ENCODE results near the gene CHID1.

The CHID1 gene

DNA sequence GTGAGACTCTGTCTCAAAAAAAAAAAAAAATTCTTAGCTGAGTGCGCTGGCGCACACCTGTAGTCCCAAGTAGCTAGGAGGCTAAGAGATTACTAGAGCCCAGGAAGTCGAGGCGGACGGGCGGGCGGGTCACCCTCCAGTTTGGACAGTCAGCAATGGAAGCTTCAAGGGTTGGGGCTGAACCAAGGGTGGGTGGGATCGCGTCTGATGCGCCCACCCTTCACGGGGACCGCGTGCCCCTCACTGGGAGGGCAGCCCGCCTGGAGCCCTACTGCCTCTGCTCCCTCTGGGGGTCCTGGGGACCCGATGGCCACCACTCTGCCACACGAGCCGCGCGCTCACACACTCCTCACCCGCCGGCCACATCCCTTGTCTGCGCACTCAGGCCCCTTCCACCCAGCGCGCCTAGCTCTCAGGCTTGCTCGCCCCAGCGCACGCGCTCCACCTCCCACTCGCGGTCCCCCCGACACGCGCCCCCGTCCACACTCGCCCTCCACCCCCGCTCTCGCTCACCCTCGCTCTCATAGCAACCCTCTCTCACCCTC, 494 bp downstream of the CHID1 start:
- no peak for DNase-seq (ENCODE audit: low read depth in 2 of 2)

DNA sequence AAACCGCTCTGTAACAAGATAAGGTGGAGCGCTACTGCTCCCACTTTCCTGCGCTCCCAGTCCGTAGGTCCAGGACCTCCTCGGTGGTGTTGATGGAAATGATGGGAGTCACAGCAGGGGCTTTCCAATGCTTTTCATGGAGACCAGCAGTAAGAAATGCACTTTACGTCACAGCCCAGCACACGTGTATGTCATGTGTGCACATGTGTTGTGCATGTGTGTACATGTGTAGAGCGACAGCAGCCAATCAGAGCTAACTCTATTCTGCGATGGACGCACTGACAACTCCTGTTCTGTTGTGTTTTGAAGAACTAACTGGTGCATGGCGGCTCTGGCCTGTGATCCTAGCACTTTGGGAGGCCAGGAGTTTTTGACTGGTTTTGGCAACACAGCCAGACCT, 1.2 kb downstream of the CHID1 start:
- no peak for DNase-seq (ENCODE audit: low read depth in 2 of 2)

DNA sequence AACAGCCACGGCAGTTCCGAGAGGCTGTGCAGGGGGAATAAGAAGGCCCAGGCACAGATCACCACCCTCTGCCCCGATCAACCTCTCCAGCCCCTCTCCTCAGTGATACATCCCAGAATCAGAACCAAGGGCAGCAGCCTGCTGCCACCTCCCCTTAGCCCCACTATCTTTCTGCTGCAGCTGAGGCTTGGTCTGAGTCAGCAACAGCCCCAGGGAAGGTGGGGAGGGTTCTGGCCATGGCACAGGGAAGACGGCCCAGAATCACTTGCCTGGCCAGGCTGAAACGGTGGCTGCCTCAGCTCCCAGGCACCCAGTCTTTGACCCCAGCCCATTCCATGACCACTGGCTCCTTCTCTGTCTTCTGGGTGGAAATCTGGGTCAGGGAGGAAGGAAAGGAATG, 2.3 kb downstream of the CHID1 start:
- DNase-seq (ENCODE audit: low read depth in 2 of 2): no peak

DNA sequence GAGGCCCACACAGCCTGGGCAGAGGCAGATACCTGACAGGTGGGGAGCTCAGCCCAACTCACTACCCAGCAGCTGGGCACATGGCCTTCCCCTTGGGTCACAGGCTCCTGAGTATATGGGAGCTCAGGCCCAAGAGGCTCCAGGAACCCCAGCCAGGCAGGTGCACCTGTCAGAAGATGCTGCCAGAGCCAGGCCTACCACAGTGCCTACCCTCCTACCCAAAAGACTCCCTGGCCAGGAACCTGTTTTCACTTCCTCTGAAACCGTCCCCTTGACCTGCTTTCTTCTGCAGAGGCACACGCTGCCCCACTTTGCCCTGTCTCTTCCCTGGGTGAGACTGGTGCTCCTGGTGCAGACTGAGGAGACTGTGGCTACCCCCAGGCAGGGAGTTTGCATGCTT, 2.9 kb downstream of the CHID1 start:
- no peak for DNase-seq (ENCODE audit: low read depth in 2 of 2)

DNA sequence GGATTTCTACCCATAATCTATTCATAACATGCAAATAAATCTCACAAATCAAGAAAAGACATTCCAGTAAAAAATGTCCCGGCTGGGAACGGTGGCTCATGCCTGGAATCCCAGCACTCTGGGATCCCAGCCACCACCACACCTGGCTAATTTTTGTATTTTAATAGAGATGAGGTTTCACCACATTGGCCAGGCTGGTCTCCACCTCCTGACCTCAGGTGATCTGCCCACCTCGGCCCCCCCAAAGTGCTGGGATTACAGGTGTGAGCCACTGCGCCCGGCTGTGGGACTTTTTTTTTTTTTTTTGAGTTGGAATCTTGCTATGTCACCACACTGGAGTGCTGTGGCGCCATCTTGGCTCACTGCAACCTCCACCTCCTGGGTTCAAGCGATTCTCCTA, 4.7 kb downstream of the CHID1 start:
- no peak for DNase-seq (ENCODE audit: low read depth in 2 of 2)

DNA sequence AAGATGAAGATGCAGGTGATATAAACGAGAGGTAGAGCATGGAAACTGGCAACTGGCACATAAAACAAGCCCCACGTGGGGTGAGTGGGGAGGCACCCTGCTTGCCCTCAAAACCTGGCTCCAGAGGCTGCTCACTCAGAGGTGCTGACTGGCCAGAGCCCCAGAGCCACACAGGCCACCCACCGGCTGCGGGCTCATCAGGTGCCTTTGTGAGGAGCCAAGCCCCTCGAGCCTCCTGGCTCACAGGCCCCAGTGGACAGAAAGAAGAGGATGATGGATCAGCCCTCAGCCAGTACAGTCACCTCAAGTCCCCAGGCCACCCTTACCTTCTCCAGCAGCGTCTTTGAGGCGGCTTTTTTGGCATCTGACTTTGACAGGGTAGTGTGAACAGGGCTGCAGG, 6.2 kb downstream of the CHID1 start:
- DNase-seq (ENCODE audit: low read depth in 2 of 2): no peak

DNA sequence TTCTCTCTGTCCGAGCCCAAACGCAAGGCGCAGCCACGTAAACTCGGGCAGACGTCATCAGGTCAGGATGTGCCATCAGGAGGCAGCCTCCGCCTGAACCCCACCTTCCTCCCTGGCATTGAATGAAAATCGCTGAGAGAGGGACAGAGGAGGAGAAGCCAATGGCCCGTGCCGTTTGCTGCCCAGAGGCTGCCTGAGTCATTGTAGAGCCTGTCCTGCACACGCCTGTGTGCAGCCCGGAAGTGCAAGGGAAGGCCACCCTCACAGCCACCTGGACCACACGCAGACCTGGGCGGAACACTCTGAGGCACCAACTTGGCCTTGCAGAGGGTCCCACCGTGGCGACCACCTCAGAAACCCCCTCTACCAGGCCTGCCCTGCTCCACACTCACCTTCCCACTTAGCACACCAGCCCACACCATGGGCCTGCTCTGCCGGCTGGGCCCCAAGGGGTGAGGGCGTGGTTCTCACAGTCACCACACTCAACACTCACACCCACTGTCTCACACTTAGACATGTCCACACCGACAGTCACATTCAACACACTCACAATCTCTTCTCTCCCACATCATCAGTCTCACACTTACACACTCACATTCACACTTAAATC, 9.1 kb downstream of the CHID1 start:
- no peak for DNase-seq (ENCODE audit: low read depth in 2 of 2)

DNA sequence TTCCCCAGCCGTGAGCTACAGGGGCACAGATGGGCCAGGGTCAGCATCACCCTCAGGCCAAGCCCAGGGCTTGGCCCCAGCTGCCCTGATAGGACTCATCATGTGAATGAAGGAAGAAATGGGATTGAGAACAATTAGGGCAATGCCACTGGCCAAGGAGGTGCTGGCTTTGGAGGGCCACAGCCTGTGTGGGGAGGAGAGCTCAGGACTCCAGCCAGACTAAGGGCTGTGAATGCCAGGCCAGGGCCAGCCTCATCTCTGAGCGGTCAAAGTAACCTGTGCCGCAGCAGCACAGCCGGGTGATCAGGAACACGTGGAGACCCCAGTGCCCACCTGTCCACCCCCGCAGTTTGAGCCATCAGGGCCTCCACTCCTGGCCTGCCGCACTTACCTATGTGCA, 10.1 kb downstream of the CHID1 start:
- DNase-seq (ENCODE audit: low read depth in 2 of 2): no peak

DNA sequence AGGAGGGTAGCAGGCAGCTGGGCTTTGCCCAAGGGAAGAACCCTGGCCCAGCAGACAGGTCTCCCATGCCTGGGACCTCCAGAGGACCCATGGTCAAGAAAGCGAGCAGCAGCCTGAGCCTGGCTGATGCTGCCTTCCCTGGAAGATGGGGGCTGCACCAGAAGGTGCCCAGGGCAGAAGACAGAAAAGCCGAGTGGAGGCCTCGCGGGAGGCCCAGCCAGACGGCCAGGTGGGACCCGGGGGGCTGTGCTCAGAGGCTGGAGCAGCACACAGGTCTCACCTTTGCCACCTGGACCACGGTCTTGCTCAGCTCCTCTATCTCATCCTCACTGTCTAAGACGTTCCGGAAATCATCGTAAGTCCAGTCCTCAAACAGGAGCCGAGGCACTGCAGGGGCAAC, 10.9 kb downstream of the CHID1 start:
- no peak for DNase-seq (ENCODE audit: low read depth in 2 of 2)

DNA sequence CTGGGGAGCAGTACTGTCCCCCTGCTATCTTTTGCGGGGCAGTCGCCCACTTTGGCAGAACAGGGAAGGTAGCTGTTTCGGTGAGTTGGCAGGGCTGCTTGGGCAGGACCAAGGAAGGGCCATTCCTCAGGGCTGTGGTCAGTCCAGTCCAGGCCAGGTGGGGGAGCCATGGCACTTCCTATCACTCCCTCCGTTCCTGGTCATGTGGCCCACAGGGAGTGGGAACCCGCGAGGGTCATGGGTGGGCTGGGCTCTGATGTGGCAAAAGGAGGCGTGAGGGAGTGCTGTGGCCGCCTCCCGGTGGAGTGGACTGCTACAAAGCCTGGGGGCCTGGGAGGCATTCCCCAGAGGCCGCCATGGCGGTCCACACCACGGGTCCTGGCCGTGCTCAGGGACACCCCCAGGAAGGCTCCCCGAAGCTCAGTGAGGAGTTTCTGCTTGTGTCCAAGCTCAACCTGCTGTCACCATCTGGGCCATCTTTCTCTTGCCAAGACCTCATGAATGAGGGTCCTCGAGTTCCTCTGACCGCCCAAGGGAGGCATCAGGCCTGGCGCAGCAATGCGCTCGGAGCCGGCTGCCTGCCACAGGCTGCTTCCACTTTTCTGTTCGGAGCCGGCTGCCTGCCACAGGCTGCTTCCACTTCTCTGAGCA, 11.9 kb downstream of the CHID1 start:
- DNase-seq (ENCODE audit: low read depth in 2 of 2): no peak

DNA sequence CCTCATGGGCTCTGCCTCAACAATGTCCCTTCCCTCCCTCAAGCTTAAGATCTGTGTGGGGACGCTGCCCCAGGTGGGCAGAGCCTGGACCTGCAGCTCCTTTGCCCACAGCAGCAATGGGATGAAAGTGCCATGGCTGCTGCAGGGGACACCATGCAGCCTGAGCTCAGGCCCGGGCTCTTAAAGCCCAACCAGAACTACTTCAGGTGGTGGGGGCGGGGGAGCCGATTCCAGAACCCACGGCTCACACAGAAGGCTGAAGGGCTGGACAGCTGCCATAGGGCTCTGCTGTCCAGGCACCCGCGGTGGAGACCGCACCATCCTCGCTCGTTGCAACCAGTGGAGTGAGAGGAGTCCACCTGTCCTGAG, 12.5 kb downstream of the CHID1 start:
- no peak for DNase-seq (ENCODE audit: low read depth in 2 of 2)

DNA sequence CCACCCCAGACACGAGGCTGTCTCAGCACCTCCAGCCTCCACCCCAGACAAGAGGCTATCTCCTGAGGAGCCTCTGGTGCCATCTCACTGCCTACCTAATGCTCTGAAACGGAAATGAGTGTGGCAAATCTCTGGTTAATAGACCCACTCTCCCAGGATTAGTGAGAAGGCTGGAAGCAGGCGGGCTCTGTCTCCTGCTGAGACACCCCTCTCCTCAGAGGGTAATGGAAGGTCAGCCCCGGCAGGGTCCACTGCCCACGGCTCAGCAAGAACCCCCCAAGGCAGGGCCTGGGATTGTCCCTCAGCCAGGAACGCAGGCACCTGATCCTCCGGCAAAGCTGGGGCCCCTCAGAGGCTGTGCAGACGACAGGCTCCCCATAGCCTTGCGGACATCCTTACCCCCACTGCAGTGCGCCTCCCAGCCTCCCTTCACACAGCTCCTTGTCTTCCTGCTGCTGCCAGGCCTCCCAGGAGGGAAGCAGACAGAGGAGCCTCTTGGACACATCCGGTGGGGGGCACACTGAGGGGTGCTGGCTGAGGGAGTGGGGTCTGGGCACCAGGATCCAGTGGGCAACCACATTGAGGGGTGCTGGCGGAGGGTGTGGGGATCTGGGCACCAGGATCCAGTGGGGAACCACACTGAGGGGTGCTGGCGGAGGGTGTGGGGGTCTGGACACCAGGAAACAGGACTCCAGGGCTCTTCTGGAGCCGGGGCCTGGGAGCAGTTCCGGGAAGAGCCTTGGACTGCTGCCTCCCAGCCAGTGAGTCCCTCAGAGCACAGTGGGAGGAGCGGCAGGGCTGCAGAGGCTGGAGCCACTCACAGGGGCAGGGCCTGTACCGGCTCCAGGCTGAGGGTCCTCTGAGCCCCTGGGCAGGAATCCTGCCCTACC, 13.1 kb downstream of the CHID1 start:
- DNase-seq (ENCODE audit: low read depth in 2 of 2): no peak

DNA sequence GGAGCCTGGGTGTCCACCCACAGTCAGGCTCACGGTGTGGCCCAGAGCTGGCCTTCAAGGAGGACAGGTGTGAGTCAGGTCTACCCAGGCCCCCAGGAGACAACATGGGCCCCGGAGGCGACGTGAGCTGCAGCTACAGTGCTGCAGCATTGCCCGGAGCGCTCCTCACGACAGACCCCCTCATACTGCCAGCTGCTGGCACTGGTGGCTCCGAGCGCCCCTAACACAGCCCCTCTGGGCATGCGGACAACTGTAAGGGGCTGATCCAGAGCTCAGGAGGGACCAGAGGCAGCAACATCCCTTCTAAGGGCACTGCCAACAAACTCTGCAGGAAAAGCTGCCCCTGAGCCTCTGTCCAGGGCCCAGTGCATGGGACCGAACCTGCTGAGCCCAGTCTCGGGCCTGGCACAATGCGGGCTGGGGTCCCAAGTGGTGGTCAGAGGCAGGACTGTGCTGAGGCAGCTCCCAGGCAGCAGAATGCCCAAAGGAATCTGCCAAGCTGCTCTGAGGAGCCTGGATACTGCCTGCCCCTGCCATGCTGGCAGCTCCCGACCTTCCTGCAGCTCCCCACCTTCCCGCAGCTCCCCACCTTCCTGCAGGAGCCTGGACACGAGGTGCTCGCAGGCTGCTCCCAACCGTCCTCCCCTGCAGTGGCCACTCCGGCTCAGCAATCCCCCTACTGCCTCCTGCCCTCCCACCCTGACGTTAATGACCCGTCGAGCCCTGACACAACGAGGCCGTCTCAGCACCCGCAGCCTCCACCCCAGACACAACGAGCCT, 15.1 kb downstream of the CHID1 start:
- no peak for DNase-seq (ENCODE audit: low read depth in 2 of 2)

DNA sequence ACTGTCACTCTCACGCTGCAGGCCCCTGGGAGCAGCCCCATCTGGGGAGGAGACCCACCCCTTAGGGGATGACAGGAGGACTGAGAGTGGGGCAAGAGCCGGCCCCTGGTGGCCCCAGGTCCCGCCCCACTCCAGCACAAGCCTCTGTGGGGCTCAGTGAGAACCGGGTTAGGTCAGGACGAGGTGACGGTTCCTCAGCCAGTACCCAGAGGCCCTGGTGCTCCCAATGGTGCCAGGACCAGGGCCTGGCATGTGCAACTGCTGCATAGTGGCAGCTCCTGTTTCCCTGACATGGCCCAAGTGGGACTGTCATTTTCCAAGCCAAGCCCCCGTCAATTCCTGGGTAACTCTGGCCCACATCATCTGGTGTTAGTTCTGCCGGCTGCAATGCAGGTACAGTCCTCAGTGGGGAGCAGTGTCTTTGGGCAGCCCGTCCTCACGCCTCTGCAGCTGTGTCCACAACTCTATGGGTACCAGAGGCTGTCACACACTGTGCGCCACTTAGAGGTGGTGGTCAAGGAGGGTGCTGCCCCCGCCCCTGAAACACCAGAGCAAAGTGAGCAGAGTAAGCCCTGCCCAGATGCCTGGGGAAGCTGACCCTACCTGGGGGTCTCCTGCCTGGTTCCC, 15.9 kb downstream of the CHID1 start:
- DNase-seq (ENCODE audit: low read depth in 2 of 2): no peak

DNA sequence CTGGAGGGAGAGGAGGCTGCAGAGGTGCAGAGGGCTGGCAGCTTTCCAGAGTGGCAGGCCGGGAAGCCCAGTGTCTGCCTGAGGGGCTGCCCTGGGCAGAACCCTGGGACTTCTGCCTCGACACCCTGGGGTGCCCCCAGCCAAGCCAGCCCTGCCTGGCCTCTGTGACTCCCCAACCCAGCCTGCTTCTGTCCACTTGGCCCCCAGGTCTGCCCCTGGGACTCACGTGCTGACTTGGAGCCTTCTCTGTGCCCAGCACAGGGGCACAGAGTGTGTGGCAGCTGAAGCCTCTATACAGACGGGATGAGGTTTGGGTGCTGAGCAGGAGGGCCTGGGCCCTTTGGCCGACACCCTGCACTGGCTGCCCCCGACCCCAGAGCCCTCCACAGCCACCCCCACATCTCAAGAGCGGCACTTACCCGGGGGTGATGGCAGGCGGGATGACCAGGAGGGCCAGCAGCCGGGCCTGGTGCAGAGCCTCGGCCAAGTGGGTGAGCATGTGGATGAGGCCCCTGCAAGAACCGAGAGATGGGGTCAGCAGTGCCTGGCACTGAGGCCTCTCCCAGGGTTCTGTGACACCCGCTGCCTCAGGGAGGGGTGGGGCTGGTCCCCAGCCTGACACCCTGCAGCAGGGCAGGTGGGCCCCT, 17.5 kb downstream of the CHID1 start:
- DNase-seq (ENCODE audit: low read depth in 2 of 2): no peak

DNA sequence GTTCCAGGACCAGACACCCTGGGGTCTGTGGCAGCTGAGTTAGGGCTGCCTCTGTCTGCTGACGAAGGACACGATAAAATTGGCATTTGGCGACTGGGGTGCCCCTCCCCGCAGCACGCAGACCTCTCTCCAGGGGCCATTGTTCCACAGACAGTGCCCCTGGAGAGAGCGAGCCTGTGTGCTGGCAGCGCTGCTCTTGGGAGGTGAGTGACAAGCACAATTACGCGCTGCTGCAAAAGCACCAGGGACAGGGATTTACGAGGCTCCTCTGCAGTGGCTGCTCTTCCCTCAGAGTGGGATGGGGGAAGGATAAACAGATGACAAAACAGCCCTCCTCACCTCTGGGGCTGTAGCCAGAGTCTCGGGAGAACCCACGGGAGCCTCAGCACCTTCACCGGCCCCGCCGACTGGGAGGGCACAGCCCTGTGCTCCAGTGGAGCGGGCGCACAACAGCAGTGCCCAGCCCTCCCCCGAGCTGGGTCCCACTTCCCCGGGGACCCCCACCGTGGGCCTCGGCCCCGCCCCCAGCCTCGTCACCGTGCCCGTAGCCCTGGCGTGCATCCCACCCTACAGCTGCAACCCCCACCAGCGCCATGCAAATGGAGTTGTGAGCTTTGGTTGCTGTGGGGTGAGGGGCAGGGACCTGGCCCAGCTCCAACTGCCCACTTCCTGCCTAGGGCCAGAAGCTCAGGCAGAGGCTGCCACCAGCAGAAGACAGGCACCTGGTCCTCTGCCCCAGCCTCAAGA, 19.6 kb downstream of the CHID1 start:
- no peak for DNase-seq (ENCODE audit: low read depth in 2 of 2)

DNA sequence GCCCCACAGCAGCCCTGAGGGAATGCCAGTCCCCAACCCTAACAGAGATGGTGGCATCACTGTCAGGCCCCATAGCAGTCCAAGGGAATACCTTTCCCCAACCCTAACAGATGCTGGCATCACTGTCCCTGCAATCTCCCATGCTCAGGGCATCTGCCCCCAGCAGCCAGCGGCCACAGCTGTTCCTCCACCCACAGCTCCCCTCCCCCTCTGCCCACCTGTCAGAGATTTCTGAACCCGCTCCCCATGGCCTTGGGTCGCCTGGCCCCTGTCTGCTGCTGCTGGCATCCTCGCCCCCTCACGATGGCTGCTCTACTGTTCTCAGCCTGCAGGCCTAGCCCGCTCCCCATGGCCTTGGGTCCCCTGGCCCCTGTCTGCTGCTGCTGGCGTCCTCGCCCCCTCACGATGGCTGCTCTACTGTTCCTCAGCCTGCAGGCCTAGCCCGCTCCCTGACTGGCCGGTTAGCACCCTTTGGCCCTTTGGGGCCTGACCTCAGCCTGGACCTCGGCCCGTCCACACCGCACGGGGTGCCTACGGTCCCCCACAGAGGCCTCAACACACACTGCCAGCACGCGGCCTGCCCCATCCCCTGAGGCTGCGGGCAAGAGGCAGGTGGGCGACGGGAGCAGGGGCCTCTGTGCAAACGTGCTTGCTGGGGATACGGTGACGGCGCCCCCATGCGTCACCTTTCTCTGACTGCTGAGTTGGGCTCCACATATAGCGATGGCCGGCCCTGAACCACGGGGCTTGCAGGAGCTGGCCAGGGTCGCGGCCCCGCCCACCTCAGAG, 20.7 kb downstream of the CHID1 start:
- no peak for DNase-seq (ENCODE audit: low read depth in 2 of 2)

DNA sequence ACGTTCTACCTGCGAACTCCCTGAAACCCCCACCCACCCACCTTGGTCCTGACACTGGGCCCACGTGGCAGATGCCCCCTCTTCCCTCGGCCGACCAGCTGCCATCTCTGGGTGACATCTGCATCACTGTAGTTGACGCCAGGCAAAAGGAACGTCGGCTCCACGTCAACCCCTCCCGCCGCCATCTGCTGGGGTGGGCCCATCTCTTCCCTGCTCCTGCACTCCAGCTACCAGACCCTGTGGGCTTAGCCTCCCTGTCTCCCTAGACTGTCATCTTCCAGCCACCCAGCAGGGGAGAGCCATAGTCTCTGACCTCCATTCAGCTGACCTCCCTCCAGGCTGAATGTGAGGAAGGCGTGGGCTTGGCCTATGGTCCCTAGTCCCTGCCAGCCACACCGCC, 21.4 kb downstream of the CHID1 start:
- no peak for DNase-seq (ENCODE audit: low read depth in 2 of 2)
